SKM-1 (cell line): ENCODE data around the gene KDM5A.
"Not testable (repeated sequence)": the region's sequence is repeated elsewhere in the genome, so short reads cannot be mapped to it uniquely, and the experiment has no call there.

ENCODE experiments used
- DNase-seq: peaks from one replicate; lab custom pipeline; 2025; ENCODE audit not compliant: unreplicated experiment; lab: John Stamatoyannopoulos, UW

The KDM5A gene

DNA sequence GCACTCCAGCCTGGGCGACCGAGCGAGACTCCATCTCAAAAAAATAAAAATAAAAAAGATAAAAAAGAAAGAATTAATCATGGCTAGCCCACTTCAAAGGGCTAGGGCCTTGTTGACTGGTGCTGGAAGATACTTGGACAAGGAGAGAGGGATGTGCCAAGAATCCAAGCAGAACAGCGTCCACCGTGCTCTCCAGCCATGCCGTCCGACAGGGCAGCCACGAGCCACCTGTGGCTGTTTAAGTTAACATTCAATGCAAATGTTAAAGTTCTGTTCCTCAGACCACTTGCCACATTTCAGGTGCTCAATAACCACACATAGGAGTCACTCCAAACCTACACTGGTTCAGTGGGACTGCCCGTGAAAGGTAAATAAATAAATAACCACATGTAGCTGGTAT lies 147.9 kb downstream of the KDM5A start:
- no peak for DNase-seq

DNA sequence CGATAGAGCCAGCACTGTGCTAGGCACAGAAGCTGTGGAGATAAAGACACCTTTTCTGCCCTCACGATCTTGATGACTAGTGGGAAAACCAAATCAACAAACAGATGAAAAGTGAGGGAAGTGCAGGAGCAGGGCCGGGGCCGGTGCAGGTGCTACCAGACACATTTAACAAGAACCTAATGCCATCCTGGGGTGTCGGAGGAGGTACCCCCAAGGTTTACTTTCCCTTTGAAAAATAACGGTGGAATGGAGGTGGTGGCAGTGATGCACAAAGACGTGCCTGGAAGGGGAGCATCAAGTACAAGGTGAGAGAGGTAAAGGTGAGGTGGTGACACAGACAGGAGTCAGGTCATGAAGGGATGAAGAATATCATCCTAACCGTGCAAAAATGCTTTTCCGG lies 148.6 kb downstream of the KDM5A start:
- DNase-seq = no peak

DNA sequence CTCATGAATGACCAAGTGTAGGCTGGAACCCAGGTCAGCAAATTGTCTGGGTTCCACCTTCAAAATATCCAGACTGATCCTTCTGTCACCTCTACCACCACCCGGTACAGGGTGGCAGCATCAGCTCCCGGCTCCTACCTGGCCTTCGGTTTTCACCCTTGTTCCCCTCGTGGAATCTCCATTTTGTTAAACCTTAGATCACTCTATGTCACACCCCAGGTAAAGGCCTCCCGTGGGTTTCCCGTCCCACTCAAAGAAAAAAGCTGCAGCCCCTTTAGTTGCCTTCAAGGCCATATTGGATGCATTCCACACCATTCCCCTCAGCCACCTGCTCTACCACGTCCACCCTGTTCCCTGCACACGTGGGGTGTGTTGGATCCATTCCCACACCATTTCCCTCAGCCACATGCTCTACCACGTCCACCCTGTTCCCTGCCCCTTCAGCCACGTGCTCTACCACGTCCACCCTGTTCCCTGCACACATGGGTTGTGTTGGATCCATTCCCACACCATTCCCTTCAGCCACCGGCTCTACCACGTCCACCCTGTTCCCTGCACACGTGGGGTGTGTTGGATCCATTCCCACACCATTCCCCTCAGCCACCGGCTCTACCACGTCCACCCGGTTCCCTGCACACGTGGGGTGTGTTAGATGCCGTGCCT lies 150.3 kb downstream of the KDM5A start:
- no peak for DNase-seq

DNA sequence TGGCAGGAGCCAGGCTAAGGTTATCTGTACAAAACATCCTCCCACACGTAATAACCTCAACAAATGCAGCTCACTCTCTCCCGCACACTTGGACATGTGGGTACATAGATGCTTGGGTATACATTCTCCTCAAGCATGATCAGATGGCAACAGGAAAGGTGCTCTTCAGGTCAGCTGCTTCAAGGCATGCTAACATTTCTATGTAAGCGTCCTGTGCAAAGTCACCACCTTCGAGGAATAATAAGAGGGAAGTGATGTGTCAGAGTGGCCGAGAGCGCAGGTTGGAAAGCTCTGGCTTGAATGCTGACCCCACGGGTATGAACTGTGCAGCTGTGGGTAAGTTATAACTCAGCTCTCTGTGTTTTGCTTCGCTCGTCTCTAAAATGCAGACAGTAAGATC lies 151.0 kb downstream of the KDM5A start:
- DNase-seq = no peak

DNA sequence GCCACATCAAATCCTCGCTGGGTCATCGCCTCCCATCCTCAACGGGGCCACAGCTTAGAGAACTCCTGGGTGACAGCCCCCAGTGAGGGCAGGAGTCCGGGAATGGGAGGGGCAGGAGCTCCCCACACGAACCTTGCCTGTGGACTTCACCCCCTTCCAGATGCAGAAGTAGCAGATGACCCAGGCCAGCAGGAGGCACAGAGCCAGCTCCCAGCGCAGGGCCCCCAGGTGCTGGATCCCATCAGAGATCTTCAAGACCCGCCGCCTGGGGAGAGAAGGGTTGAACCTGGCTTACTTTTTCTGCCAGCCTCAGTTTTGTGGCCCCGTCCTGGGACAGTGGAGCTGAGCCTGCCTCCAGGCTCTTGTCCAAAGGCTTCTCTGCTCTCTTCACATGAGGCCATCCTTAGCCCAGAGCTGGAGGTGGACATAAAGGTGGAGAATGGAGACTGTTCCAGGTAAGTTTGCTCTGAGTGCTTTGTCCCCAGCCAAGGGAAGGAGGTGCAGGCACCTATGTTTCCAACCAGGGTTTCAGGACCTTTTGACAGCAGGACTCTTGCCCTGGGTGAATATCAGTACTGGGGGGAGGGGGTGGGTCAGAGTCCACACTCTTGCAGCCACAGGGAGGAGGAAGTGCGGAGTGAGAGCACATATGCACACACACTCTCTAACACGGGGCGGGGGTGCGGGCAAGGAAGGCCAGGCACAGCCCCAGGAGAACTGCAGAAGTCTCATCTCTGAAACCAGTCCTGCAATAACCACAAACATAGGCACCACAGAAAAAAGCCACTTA lies 151.9 kb downstream of the KDM5A start:
- DNase-seq = no peak

DNA sequence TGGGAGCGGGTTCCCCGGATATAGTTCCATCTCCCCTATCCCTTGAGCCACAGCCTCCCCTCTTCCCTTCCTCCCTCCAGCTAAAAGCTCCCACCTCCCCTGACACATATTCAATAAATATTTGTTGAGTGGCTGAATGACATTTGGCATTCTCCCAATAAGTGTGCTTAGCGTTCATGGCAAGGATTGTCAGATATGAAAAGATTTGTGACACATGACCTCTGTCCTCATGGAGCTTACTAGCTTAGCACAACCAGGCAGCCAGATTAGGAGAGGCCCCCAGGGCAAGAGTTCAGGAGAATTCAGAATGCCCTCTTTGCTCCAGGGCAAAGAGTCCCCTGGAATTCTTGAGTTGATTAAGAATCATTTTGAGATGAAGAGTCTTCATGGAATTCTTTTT lies 152.7 kb downstream of the KDM5A start:
- no peak for DNase-seq

DNA sequence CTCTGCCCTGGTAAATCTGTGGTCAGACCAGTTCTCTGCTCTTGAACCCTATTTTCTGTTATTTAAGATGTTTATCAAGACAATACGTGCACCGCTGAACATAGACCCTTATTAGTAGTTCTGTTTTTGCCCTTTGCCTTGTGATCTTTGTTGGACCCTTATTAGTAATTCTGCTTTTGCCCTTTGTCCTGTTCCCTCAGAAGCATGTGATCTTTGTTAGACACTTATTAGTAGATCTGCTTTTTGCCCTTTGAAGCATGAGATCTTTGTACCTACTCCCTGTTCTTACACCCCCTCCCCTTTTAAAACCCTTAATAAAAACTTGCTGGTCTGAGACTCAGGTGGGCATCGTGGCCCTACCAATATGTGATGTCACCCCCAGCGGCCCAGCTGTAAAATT lies 153.2 kb downstream of the KDM5A start:
- DNase-seq = not testable (repeated sequence)

DNA sequence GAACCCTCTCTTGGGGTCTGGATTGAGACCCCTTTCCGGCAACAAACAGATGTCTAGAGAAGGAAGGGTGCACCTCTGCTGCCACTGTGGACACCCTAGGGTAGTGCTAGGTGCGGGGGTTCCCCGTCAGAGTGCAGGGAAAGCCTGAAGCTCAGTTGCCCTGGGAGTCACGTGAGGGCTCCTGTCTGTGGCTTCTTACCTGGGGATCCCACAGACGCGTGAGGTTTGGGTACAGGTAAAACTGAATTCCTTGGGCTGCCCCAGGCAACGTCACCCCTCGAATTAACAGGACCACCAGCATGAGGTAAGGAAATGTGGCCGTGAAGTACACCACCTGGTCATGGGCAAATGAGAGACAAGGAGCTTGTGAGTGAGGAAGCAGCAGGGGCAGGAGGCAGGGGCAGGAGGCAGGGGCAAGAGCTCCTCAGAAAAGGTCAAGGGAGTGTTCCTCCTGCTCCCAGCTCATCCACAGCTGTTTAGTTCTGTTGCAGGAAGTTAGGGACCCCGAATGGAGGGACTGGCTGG lies 154.2 kb downstream of the KDM5A start:
- DNase-seq = no peak

DNA sequence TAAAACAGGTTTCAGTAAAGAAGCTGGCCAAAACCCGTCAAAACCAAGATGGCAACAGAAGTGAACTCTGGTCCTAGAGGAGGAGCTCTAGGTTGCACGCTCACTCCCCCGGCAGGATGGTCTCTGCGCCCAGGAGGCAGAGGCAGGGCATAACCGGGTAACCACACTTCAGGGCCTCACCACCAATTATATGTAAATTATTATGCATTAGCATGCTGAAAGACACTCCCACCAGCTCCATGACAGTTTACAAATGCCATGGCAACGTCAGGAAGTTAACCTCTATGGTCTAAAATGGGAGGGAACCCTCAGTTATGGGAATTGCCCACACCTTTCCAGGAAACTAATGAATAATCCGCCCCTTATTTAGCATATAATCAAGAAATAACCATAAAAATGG lies 155.1 kb downstream of the KDM5A start:
- no peak for DNase-seq

DNA sequence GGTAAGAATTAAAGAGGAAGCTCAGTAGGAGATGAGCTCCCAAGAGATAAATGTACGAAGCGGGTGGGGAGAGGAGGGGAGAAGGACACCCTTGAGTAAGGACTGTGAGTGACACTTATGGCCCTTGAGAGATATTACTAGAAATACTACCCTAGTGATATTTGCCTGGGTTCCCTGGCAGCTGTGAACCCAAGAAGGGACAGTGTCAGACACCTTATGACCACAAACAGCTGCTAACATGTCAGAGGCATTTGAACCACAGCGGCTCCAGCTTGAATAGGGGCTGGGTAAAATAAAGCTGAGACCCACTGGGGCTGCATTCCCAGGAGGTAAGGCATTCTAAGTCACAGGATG lies 155.5 kb downstream of the KDM5A start:
- no peak for DNase-seq

DNA sequence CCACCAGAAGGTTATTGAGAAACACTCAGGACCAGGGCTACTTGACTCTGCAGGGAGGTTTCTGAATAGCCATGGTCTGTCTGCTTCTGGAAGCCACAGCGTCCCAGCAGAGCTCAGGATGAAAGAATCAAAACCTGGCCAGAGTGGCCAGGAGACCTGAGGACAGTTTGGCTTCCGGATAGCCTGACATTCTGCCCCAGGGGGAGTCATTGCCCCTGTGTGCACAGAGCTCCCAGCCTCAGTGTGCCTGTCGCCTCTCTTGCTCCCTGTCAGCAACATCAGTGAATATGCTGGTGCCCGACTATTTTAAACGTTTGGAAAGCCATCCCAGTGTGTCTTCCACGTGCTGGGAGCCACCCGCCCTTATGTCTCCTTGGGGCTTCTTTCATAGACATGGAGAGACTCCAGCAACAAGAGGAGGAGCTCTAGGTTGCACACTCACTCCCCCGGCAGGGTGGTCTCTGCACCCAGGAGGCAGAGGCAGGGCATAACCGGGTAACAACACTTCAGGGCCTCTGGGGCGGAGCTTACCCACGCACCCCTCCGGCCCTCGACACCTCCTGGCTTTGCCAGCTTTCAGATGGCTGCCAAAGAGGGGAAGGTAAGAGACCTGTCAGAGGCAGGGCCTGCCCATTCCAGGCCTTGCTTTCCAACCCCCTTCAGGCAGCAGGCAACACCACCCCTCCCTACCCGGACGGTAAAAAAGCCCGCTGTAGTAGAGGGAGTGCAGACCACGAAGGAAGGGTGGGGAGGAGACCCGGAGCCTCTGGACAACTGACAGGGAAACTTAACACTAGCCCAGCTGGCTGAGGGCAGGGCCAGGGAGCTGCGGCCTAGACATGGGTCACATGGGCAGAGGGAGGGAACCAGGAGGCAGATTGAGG lies 156.1 kb downstream of the KDM5A start:
- DNase-seq = no peak

DNA sequence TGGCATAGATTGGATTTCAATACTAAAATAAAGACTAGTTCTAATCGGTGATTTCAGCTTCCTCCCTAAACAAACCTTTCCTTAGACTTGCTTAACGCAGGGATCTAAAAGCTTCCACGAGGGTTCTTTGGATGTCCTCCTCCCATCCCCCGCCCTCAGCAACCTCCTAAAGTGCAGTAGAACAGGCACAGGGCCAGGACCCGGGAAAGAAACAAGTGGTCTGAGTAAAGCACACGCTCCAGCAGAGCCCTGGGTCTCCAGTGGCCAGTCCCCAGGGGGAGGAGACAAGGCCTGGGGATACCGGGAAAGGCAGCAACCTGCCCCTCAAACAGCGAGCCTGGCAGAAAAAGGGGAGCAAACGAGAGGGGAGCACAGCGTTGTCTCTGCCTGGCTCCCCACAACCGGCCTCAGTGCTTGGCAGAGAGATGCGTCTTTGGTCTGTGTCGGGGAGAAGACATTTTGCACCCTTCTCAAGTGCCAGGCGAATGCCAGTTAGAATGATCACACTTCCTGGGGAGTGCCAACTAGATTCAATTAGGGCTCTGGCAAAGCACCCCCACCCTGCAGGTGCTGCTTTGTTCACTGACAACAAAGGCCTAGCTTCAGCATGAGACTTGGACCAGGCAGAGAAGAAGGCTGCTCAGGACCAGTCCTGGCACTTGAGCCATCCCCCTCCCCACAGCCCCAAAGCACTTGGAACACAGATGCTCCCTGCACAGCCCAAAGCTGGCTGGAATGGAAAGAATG lies 158.0 kb downstream of the KDM5A start:
- no peak for DNase-seq
